ENCODE measurements around the gene SH3BGR.

The SH3BGR gene

DNA sequence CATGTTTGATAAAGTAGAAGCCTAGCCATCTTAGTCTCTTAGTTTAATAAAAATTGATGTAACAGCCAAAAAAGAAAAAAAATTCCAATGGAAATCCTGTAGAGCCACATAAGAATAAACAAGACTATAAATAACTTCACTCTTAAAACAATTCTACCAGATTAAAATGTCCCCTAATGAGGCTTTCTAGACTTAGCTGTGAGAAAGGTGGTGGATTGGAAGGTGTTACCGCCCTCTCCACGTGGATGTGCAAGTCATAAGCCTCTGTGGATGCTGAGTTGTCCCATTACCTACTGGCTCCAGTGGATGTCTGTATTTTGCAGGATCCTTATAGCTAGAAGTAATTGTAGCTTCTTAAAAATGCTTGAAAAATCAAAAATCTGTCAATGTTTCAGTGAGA lies 20.8 kb upstream of the SH3BGR start:
- in situ Hi-C loops (cut with MboI; ENCODE audit: low pct_unique_long_range_greater_than_20kb, low sequenced_read_pairs, unreplicated experiment), result no loop called here
- DNase-seq (ENCODE audit: low spot score), result no peak
- TF ChIP-seq CTCF (IDR thresholded peaks at IDR 0.05; ENCODE audit: extremely low read depth, insufficient read depth, missing control alignments), result no peak

DNA sequence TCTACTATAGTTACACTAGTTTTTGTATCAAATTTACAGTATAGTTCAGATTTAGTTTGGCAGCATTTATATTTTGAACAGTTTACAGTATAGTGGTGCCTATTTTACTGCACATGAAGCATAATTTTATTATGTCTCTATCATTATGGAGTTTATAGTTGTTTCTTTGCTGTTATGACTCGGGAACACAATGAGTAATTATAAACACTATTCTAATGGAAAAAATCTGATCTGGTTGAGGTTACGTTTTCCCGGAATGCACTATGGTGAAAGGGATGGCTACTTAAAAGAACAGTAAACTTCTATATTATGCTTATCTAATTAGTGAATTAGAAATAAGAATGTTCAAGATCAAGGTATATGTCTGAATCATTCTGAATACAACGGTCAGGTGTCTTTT lies 16.8 kb upstream of the SH3BGR start:
- no peak for DNase-seq (ENCODE audit: low spot score)
- in situ Hi-C loops (cut with MboI; ENCODE audit: low pct_unique_long_range_greater_than_20kb, low sequenced_read_pairs, unreplicated experiment), result no loop called here
- TF ChIP-seq CTCF (IDR thresholded peaks at IDR 0.05; ENCODE audit: extremely low read depth, insufficient read depth, missing control alignments), result no peak

GRCh38 chr21:39439232-39439631 lies 12.5 kb upstream of the SH3BGR start:
- TF ChIP-seq CTCF (IDR thresholded peaks at IDR 0.05; ENCODE audit: extremely low read depth, insufficient read depth, missing control alignments), result no peak
- in situ Hi-C loops (cut with MboI; ENCODE audit: low pct_unique_long_range_greater_than_20kb, low sequenced_read_pairs, unreplicated experiment), result no loop called here
- no peak for DNase-seq (ENCODE audit: low spot score)

- DNase-seq (ENCODE audit: low spot score), result peak; percentile 56
- in situ Hi-C loops (cut with MboI; ENCODE audit: low pct_unique_long_range_greater_than_20kb, low sequenced_read_pairs, unreplicated experiment), result no loop called here
- peak; percentile 70 for TF ChIP-seq CTCF (IDR thresholded peaks at IDR 0.05; ENCODE audit: extremely low read depth, insufficient read depth, missing control alignments)
Measured at GRCh38 chr21:39441502-39442475, 10.0 kb upstream of the SH3BGR start.

DNA sequence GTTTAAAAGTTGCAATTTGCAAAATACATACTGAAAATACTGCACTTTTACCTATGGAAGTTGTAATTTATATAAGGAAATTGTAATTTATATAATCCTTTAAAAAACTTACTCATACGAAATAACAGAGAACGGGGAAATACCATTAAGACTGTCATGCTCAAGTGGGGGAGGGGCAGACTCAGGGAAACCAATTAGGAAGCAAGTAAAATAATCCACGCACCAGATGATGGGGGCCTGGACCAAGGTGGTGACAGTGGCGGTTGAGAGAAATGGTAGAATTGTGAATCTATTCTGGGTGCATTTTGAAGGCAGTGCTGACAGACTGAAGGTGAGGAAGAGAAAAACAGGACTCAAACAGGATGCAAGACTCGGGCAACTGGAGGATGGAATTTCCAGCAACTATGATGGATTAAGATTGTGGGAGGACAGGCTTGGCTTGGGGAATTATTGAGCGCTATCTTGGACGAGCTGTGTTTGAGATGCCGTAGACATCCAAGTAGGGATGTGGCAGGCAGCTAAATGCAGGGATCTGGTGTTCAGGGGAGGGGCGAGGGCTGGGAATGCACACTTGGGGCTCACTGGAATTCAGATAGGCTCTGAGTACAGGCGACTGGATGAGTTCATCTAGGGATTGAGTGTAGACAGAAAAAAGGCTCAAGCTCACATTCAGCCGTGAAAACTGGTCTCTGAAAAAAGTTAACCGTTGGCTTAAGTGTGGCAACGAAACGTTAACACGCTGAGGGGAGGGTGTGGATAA lies 7.2 kb upstream of the SH3BGR start:
- no peak for DNase-seq (ENCODE audit: low spot score)
- in situ Hi-C loops (cut with MboI; ENCODE audit: low pct_unique_long_range_greater_than_20kb, low sequenced_read_pairs, unreplicated experiment), result no loop called here
- TF ChIP-seq CTCF (IDR thresholded peaks at IDR 0.05; ENCODE audit: extremely low read depth, insufficient read depth, missing control alignments), result no peak

- no peak for TF ChIP-seq CTCF (IDR thresholded peaks at IDR 0.05; ENCODE audit: extremely low read depth, insufficient read depth, missing control alignments)
- DNase-seq (ENCODE audit: low spot score), result peak; percentile 98
- in situ Hi-C loops (cut with MboI; ENCODE audit: low pct_unique_long_range_greater_than_20kb, low sequenced_read_pairs, unreplicated experiment), result no loop called here
Measured at GRCh38 chr21:39445321-39446269, 6.2 kb upstream of the SH3BGR start, which contains the start of gene LCA5L. Gene LCA5L (minus strand): TSS chr21:39445778. CDS start chr21:39428493, 17,285 bp downstream.

Data from GM13977 (cell line).